Measurements from ENCODE around the gene PREX1.

PREX1 gene

DNA sequence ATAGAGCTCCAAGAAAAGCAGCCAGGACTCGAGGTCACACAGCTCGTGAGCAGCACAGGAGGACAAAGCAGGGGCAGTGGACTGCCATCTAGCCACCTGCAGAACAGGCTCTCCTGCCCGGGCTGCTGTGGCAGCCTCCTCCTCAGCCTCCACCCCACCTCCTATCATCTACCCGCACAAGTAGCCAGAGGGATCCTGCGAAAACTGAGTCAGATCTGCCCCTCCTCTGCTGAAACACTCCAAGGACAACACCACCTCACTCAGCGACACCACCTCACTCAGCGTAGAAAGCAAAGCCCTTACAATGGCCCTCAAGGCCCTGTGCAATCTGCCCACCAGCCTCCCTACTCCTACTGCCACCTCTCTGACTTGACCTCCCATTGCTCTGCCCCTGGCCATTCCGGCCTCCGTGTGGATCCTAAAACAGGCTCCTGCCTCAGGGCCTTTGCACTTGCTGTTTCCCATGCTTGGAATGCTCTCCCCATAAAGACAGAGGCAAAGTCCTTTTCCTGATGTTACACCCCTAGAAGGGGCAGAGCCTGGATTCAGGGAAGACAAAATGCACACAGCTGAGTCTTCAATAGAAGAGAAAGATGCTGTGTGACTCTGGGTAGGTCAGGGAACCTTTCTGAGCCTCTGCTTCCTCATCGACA is 19.3 kb downstream of the PREX1 start:
- DNase-seq: no peak

DNA sequence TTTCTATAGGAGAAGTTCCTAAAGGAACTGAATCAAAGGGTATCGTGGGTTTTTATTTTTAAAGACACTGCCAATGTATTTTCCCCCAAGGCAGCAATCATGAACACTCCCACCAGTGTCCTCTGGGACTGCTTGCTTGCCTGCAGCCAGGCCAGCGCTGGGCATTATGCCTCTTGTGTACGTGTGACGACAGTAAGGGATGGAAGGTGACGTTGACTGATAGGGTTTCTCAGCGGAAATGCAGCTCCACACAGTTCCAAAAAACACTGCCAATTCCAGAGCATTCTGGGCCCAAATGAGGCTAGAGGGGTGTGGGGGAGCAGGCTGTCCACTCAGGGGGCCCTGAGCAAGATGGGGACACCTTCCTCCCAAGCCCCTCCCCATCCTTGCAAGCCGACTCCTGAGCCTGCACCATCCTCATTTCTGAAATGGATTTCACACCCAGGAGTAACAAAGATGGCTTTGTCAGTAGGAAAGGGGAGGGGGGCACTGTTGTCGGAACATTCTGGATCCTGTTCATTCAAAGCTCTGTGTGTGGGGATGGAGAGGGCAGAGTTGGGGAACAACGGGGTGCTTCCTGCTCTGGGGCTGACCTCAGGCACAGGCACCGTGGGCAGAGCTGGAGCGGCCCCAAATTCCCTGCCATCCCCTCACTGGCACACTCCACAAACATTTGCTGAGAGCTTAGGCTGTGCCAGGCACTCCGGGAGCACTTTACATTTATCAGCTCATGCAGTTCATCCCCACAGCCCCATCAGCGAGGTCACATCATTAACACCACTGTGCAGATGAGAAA is 20.0 kb downstream of the PREX1 start:
- no peak for DNase-seq

DNA sequence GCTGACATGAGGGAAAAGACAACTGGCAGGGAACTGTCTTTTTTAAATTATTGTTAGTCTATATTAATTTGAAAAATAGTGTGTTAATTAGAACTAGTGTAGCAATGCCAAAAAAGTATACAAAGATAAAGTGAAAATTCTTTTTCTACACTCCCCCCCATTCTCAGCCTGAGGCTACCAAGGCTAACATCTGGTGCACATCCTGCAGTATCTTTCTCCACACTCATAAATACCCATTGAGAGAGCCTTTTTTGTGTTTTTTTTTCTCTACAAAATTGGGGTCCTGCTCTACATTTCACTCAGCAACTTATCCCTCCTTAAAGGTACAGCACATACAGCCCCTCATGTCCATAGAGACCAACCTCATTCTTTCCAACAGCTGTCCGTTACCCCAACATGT is 20.7 kb downstream of the PREX1 start:
- DNase-seq: no peak

DNA sequence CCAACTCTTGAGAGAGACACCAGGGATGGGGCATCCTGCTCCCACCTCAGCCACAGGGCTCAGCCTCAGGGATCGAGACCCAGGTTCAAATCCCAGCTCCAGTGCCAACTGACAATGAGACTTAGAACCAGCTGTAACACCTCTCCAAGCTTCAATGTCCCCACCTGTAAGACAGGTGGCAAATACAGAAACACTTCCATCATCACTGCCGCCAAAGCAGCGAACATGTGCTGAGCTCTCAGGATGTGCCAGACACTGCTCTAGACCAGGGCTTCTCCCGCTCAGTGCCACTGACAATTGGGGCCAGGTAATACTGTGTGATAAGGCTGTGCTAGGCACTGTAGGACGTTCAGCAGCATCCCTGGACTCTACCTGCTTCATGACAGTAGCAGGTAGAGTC is 22.1 kb downstream of the PREX1 start:
- no peak for DNase-seq

DNA sequence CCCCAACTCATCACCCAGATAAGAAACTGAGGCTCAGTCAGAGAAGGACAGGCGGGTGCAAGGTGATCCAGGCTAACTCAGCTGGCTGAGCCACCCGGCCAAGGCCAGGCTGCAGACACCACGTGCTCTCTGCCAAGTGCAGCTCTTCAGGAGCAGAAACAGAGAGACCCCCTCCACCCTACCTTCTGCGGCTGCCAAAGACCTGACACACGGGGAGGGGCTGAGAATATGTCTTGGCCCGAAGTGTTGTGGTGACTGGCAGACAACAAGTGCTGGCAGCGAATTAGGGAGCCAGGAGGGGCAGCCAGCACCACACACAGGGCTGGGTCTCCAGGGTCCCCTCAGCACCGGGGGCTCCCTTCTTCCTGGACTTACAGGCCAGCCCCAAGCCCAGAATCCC is 22.5 kb downstream of the PREX1 start:
- DNase-seq: no peak

DNA sequence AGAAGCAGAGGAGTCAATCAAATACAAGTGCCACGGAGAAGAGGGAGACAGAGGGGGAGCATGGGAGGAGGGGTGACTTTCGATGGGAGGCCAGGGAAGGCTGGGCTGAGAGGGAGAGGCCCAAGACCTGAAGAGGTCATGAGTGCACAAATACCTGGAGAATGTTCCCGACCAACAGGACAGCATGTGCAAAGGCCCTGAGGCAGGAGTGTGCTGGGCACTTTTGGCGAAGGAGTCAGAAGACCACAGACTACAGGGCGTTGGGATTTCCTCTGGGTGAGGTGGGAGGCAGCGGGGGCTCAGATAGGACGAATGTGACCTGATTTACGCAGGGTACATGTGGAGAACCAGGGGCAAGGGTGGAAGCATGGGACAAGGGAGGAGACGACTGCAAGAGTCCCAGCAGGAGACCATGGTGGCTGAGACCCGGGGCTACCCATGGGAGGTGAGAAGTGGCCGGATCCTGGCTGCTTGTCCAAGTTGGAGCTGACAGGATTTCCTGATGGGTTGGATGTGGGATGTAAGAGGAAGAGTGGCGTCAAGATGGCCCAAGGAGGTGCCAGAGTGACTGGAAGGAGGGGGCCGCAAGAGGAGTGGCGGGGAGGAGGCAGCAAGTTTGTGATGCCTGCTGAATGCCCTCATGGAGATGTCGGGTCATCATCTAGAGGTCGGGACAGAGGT is 23.4 kb downstream of the PREX1 start:
- no peak for DNase-seq

DNA sequence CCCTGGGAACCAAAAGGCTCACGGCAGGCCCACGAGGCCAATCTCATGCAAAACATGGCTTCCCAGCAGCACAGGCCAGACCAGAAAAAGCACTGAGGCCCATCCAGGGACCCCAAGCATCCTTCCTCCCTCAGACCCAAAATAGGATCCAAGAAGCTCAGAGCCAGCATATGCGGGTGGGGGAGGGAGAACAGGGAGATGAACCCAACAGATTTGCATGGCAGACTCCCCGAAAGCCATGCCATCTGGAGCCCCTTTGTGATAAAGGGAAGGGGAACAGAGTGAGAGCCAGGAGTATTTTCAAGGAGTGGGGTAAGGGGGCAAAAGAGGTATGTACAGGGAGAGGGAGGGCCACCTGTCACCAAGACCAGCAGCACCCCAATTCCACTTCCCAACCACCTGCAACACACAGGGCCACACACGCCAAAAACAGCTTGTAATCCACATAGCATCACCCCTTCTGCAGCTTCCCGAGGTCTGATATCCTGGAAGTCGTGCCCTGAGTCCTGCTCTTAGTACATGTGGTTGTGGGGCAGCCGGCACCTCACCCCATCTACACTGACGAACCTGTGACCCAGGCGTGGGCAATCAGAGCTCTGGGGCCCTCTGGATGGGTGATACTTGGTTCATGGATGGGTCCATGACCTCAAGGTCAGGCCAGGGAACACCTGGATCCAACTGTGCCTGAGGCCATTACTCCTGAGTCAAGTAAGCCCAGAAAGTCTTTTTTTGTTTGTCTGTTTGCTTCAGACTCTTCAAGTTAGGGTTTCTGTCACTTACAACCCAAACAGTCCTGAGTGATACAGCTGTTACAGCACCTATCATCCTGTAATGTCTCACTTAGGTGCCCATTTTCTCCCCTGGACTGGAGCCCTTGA is 24.4 kb downstream of the PREX1 start:
- no peak for DNase-seq

DNA sequence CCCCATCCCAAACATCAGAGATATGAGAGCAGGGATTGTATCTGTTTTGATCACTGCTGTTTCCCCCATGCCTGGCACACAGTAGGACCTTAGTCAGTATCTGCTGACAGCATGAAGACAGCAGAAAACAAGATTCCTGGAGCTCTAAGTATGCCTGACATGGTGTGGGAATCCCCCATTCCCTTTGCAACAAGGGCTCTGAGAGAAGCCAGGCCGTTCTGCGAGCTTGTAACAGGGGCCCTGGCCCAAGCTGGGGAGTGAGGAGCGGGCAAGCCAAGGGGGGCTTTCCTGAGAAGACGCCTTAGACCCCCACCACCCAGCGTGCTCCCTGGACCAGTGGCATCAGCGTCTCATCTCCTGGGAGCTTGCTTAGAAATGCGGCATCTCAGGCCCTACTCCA is 25.2 kb downstream of the PREX1 start:
- DNase-seq: no peak

DNA sequence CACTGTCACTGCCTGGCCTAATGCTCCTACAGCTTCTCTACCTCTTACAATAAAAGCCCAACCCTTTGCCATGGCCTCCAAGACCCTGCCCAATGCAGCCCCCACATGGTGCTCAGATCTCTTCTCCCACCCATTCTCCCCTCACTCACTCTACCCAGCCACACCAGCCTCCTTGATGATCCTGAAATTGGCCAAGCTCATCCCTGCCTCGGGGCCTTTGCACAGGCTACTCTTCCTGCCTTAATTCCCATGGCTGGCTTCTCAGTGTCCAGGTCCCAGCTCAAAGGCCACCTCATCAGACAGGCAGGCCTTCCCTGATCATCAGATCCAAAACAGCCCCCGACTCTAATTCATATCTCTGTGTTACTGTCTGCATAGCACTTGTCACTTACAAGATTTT is 25.6 kb downstream of the PREX1 start:
- DNase-seq: no peak

DNA sequence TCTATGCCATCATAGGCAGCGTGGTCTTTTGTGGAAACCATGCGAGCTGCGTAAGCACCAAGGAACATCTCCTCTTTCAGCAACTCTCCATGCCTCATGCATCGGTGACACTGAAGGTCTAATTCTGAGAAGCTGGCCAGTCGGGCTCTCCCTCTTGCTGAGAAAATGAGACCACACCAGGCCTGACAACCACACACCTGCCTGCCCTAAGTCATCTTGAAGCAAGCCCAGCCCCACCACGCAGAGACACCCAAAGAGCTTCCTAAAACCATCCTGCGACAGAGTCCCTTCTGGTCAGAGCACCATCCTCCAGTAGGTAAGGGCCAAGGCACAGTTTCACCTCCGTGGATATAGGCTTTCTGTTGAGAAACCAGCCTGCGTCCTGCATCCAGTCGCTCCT is 26.6 kb downstream of the PREX1 start:
- no peak for DNase-seq

DNA sequence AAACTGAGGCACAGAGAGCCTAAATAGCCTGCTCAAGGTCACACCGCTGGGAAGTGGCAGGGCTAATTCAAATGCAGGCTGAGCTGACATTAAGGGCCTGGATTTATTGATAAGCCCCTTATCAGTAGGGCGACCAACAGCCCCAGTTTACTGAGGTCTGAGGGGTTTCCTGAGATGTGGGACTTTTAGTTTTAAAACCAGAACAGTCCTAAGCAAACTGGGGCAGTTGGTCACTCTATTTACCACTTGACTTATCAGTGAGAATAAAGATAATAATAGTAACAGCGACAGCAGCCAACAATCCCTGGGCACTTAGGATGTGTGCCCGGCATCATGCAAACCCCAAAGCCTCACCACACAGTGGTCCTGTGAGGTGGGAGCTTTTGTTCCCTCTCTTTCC is 27.6 kb downstream of the PREX1 start:
- DNase-seq: no peak

DNA sequence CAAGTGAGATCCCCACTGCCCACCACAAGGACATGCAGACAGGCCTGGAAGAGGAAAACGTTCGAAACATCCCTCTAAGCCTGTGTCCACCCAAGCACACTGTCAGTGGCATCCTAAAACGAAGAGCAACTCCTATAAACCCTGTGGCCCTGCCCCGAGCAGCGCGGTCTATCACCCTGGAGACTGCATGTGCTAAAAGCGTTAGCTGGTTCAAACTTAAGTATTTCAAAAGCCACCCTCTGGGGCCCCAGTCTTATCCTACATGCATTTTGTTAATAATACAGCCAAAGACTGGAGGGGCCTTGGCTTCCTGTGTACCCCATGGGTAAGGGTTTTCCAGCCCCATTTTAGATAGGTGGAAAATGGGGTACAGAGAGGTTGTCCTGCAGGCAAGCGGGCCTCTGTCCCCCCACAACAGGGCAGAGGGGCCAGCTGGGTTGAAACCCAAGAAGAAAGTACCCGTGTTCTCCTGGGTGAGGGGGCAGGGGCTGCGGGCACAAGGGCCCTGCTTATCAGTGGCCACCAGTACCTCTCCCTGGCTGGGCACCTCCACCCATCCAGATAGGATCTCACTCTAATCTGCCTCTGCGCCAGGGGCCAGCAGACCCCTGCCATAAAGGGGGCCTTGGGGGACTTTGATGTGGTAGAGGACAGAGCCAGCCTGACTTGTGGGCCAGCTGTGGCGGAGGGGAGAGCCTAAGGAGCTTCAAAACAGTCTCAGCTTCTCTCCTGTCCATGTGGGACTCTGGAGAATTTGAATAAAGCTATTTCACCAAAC is 28.3 kb downstream of the PREX1 start:
- no peak for DNase-seq

DNA sequence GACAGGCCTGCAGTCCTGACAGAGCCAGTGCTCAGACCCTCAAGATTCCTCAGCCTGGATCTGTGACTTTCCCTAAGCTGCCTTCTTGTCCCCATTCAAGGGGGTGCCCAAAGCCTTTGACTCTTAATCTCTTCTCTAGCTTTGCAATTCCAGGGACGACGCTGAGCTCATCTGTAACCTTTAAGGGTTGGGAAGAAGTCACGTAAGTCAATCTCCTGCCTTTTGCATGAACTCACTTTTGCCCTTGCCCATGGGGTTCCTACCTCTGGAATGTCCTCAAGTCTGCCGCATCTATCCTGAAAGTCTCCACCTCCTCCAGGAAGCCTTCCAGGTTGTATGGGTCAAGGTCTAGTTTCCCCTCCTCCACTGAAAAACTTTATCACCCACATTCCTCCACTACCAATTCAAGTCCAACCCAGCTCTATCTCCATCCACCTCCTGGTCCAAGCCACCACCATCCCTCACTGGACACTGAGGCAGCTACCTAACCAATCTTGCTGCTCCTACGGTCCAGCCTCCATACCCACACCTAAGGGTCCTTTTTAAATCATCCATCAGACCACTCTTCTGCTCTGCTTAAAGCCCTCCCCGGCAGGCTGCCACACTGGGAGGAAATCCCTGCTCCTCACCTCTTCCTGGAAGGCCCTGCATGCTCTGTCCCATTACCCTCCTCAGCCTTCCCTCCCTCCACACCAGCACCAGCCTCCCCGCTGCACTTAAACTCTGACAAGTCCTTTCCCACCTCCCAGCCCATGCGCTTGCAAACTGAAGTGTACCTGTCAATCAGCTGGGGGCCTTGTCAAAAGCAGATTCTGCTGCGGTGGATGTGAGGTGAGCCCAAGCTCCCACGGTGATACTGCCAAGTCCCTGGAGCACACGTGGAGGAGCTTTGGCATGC is 29.7 kb downstream of the PREX1 start:
- DNase-seq: no peak

DNA sequence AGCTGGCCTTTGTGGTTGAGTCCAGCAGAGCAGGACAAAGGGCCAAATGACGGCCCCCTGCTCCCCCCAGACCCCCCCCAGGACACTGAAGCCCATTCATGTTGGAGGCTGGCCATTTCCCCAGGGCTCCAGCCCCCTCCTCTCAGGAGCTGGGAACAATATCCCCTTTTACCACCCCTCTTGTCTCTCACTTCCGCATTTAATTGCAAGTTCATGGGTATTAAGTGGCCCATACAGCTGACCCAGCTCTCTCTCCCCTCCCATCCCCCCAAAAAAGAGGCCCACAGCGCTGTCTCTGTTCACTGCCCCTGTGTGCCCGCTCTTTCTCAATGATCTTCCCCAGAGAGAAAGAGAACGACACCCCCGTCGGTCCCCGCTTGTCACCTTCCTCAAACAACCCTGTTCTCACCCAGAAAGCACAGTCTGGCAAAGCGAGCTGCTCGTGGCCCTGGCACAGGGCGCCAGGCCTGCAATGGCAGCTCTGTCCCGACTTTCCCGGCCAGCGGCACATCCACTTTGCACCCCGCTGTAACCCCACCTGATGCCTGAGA is 30.4 kb downstream of the PREX1 start:
- DNase-seq: no peak

DNA sequence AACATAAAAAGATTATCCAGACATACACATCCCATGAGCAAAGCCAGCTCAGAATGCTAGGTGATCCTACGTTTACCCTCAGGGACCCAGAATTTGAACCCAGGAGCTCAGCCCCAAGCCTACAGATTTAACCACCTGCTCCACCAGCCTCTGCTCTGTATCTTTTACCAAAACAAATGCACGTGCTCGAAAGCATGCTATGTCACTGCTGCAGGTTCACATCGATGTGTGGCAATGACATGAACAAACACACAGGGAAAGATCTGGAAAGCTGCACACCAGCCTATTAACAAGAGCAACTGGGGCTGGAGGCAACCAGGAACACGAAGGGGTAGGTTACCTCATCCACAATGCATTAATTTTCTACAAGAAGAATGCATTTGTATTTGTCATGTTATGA is 32.1 kb downstream of the PREX1 start:
- no peak for DNase-seq

DNA sequence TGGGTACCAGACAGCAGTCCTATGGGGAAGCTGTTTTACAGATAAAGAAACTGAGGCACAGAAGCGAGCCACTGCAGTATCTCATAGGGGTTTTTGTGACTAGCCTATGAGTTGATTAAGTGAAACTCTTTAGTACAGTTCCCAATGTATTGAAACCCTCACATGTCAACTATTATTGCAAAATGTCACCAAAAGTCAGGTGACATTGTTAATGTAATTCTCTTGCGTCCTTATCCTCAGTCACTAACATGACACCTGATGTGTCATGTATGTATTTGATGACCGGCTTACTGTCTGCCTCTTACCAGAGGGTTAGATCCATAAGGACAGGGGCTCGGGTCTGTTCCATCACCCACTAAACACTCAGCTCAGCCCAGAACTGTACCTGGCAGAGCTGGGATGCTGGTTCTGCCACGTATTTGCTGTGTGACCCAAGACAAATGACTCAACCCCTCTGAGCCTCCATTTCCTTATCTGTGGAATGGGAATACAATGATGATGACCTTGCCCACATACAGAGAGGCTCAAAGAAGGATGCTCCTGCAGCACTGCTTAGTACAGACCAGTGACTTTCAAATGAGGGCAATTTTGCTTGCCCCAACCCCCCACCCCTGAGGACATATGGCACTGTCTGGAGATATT is 32.9 kb downstream of the PREX1 start:
- no peak for DNase-seq

DNA sequence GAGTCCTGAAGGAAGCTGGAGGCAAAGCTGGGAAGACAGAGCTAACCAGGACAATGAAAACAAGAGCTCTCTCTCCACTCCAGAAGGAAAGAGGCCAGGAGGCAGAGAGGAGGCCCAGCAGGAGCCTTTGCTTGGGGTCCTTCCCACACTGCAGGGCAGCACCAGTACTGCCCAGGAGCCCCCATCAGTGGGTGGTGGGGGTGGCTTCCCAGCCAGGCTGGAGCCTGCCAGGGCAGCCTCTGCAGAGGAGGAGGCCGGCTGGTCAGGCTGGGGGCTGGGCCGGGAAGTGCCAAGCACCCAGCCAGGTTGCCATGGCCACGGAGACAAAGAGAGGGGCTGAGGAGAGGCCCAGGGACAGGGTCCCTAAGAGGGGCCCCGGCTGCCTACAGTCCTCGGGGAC is 33.4 kb downstream of the PREX1 start:
- DNase-seq: no peak

DNA sequence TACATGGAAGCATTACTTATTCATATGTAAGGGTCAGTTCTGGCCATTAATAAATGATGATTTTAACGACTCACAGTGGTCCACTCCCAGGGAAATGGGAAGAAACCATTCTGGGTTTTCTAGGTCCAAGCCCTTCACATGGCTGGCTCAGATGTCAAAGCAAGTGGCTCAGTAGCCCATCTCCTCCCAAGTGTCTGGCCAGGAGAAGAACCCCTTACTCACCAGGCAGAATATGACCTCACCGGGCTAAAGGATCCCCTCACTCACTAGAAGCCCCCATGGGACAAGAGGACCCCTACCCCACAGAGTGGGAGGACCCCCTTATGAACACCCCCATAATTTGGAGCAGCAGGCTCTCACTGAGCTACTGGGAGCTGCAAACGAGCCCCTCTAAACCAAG is 34.0 kb downstream of the PREX1 start:
- DNase-seq: no peak

DNA sequence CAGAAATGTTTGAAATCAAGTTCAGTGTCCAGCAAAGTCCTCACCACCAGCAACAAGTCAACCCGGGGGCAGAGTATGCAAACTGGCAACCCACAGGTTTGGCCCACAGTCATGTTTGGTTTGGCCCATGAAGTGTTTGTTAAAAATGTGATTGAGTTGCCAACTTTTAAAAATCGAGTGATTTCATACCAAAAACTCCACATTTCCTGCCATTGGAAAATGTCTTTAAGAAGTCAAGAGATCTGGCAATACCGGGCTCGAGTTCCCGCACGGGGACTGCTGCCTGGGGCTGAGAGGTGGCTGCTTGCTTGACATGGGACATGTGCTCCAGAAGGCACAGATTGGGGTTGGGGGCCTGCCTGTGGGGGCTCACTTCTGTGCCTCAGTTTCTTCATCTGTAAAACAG is 36.1 kb downstream of the PREX1 start:
- DNase-seq: no peak

DNA sequence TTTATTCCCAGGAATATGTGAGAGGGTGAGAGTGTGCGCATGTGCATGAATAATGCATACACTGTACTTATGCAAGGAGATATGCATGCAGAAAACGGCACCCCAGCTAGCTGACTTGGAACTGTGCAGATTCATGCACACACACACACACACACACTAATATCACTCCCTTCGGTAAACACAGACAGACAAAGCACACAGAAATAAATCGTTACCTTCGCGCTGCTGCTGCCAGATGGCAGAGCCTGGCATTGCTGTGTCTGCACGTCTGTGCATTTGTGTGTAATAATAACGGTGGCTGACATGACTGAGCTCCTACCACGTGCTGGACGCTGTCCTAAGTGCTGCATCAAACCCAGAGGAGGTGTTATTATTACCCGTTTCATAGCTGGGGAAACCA is 36.8 kb downstream of the PREX1 start:
- DNase-seq: no peak
